K562 (cell line): Measurements from ENCODE around the gene WHAMM. TPM values are rescaled to one million over a fixed set of nuclear protein-coding genes. Genes with fewer than 3 reads are reported as not detected.

Source experiments
- ATF1 ChIP-seq, 2 experiments: fragments of 450-650 bp in 1 of 2; IDR thresholded peaks; 2 replicates each; pipeline ENCODE4 v1.6.1; 2016; ENCODE audit warnings: missing compliant biosample characterization in 1 of 2, missing genetic modification characterization in 1 of 2
- ETS2 ChIP-seq: IDR thresholded peaks from 2 replicates; pipeline ENCODE4 v1.6.1; 2016; ENCODE audit warnings: borderline replicate concordance, missing genetic modification characterization, mild to moderate bottlenecking, moderate library complexity, missing compliant biosample characterization; ENCODE audit not compliant: poor library complexity, severe bottlenecking
- FOXK2 ChIP-seq, 2 experiments: fragments of 450-650 bp; IDR thresholded peaks in 1 of 2; conservative IDR thresholded peaks in 1 of 2; 2 replicates each; pipeline ENCODE4 v1.6.1; 2016; ENCODE audit warnings: low read depth in 2 of 2, mild to moderate bottlenecking in 1 of 2
- HDAC2 ChIP-seq: fragments of 450-650 bp; IDR thresholded peaks from 2 replicates; pipeline ENCODE4 v1.6.1; 2016; ENCODE audit warnings: mild to moderate bottlenecking
- MEF2A ChIP-seq: IDR thresholded peaks from 2 replicates; pipeline ENCODE4 v1.6.1; 2011; ENCODE audit warnings: low read depth, mild to moderate bottlenecking, low read length, moderate library complexity; ENCODE audit not compliant: control insufficient read depth
- MYBL2 ChIP-seq, 2 experiments: fragments of 450-650 bp in 1 of 2; sonication (generic) in 1 of 2; formaldehyde crosslinking in 1 of 2; IDR thresholded peaks; 2 replicates each; pipeline versions ENCODE4 v1.6.1 to v1.8.1; 2017 to 2022; ENCODE audit warnings: borderline replicate concordance in 1 of 2, inconsistent platforms in 1 of 2, low read depth in 1 of 2, mild to moderate bottlenecking in 1 of 2, missing genetic modification reagents in 1 of 2, moderate library complexity in 1 of 2
- NCOA4 ChIP-seq: fragments of 450-650 bp; IDR thresholded peaks from 2 replicates; pipeline ENCODE4 v1.6.1; 2018; ENCODE audit warnings: mild to moderate bottlenecking; ENCODE audit not compliant: partially characterized antibody
- RAD21 ChIP-seq, 2 experiments: fragments of 250-450 bp in 1 of 2; fragments of 450-650 bp in 1 of 2; sonication (Bioruptor Pico) in 1 of 2; formaldehyde crosslinking in 1 of 2; IDR thresholded peaks in 1 of 2; conservative IDR thresholded peaks in 1 of 2; 2 replicates each; pipeline versions ENCODE4 v1.4.0 to v1.8.0; 2020 to 2022; ENCODE audit warnings: mild to moderate bottlenecking in 2 of 2, moderate library complexity in 1 of 2
- RBFOX2 ChIP-seq: fragments of 200-400 bp; formaldehyde crosslinking; IDR thresholded peaks from 2 replicates; pipeline ENCODE4 v1.6.1; 2017; ENCODE audit warnings: low read depth, mild to moderate bottlenecking, low read length, moderate library complexity
- RBM22 ChIP-seq: fragments of 200-400 bp; formaldehyde crosslinking; IDR thresholded peaks from 2 replicates; pipeline ENCODE4 v1.6.1; 2018; ENCODE audit warnings: low read length, low read depth; ENCODE audit not compliant: poor library complexity, severe bottlenecking
- ZKSCAN8 ChIP-seq: fragments of 200-800 bp; sonication (Bioruptor generic); IDR thresholded peaks from 2 replicates; pipeline ENCODE4 v1.6.1; 2016; ENCODE audit warnings: missing genetic modification characterization, missing compliant biosample characterization
- polyA plus RNA-seq, 8 experiments: library from polyadenylated mRNA; depleted of rRNA in 4 of 8; stranded (reverse) in 5 of 8; unstranded in 3 of 8; fragments of >200 nt; fragmentation: Nextera tagmentation in 2 of 8; fragmentation: Illumina TruSeq in 1 of 8; extraction: Ambion mirVana in 2 of 8; extraction: Trizol in 1 of 8; gene quantifications; 2 replicates each; pipeline versions ENCODE4 v1.2.1 to v1.2.3, GENCODE V29; 2011 to 2014; ENCODE audit warnings: inconsistent platforms in 1 of 8, missing spikeins in 1 of 8
- total RNA-seq, 7 experiments: library from RNA; depleted of rRNA in 6 of 7; stranded (reverse); fragments of >200 nt in 6 of 7; fragmentation: Illumina TruSeq in 2 of 7; extraction: Trizol in 2 of 7; gene quantifications; 2 replicates each; pipeline versions ENCODE4 v1.2.1 to v1.2.3, GENCODE V29; 2011 to 2021; ENCODE audit warnings: low replicate concordance in 1 of 7
- TF ChIP-seq, protein P1 (sequence below): fragments of 250-450 bp; sonication (Bioruptor Pico); IDR thresholded peaks from 2 replicates; pipeline ENCODE4 v1.8.0; 2022; ENCODE audit warnings: inconsistent platforms
- TF ChIP-seq, protein P2 (sequence below), 2 experiments: fragments of 450-650 bp in 1 of 2; sonication (generic) in 1 of 2; formaldehyde crosslinking in 1 of 2; IDR thresholded peaks; 2 replicates each; pipeline versions ENCODE4 v1.7.1 to v1.9.0; 2016 to 2022; ENCODE audit warnings: inconsistent platforms in 1 of 2, mild to moderate bottlenecking in 1 of 2, missing genetic modification reagents in 1 of 2
- TF ChIP-seq, protein P3 (sequence below): sonication (generic); formaldehyde crosslinking; IDR thresholded peaks from 2 replicates; pipeline ENCODE4 v1.5.0; 2020; ENCODE audit warnings: missing genetic modification reagents

WHAMM gene
- total and polyA plus RNA-seq, 9 of the 15 experiments (the other 6 are each of a cell fraction or from before 2014, with no cell fraction given), result 2.0 to 4.8 (median 3.6) TPM

DNA sequence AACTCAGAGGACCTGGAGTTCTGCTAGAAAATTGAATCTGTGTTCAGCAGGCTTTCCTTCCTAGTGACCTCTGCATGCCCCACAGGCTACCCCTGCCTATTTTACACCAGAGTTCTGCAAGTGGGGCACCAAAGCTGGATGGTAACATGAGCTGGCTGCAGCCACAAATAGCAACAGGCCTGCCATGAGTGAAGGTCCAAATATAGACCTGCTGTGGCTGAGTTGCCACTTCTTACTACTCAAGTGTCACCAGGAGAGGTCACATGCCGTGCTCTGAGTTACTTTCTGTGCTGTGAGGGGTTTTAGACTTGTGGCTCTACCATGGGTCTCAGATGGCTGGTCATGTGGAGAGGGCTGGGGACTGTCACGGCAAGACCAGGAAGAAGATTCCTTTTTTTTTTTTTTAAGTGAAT lies 3.4 kb upstream of the WHAMM start, which contains the start of gene FSD2 (continued):
- TF ChIP-seq, protein P1, sequence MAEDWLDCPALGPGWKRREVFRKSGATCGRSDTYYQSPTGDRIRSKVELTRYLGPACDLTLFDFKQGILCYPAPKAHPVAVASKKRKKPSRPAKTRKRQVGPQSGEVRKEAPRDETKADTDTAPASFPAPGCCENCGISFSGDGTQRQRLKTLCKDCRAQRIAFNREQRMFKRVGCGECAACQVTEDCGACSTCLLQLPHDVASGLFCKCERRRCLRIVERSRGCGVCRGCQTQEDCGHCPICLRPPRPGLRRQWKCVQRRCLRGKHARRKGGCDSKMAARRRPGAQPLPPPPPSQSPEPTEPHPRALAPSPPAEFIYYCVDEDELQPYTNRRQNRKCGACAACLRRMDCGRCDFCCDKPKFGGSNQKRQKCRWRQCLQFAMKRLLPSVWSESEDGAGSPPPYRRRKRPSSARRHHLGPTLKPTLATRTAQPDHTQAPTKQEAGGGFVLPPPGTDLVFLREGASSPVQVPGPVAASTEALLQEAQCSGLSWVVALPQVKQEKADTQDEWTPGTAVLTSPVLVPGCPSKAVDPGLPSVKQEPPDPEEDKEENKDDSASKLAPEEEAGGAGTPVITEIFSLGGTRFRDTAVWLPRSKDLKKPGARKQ (CRISPR knock-in tag), result no peak
- TF ChIP-seq RBM22 (no peak), ZKSCAN8 (CRISPR knock-in tag) (no peak), MEF2A (peak; percentile 86), RAD21 (CRISPR knock-in tag; conservative IDR thresholded peaks at IDR 0.05 in 1 of 2, IDR thresholded peaks at IDR 0.05 in 1 of 2) (no peak), HDAC2 (no peak), ATF1 (CRISPR knock-in tag; IDR thresholded peaks at IDR 0.05) (no peak), ATF1 (tag; IDR thresholded peaks at IDR 0.05) (0 out of 2 replicates have a peak, but pooled peaks have one; percentile 11), ETS2 (tag) (no peak), NCOA4 (no peak), RBFOX2 (no peak), FOXK2 (conservative IDR thresholded peaks at IDR 0.05 in 1 of 2, IDR thresholded peaks at IDR 0.05 in 1 of 2; ENCODE audit: low read depth in 2 of 2) (0 out of 4 replicates have a peak, but pooled peaks of 1 of the 2 experiments have one; percentile 41), MYBL2 (IDR thresholded peaks at IDR 0.05; ENCODE audit: low read depth) (no peak), MYBL2 (CRISPR knock-in tag; IDR thresholded peaks at IDR 0.05; ENCODE audit: borderline replicate concordance) (no peak)
- TF ChIP-seq, protein P2, sequence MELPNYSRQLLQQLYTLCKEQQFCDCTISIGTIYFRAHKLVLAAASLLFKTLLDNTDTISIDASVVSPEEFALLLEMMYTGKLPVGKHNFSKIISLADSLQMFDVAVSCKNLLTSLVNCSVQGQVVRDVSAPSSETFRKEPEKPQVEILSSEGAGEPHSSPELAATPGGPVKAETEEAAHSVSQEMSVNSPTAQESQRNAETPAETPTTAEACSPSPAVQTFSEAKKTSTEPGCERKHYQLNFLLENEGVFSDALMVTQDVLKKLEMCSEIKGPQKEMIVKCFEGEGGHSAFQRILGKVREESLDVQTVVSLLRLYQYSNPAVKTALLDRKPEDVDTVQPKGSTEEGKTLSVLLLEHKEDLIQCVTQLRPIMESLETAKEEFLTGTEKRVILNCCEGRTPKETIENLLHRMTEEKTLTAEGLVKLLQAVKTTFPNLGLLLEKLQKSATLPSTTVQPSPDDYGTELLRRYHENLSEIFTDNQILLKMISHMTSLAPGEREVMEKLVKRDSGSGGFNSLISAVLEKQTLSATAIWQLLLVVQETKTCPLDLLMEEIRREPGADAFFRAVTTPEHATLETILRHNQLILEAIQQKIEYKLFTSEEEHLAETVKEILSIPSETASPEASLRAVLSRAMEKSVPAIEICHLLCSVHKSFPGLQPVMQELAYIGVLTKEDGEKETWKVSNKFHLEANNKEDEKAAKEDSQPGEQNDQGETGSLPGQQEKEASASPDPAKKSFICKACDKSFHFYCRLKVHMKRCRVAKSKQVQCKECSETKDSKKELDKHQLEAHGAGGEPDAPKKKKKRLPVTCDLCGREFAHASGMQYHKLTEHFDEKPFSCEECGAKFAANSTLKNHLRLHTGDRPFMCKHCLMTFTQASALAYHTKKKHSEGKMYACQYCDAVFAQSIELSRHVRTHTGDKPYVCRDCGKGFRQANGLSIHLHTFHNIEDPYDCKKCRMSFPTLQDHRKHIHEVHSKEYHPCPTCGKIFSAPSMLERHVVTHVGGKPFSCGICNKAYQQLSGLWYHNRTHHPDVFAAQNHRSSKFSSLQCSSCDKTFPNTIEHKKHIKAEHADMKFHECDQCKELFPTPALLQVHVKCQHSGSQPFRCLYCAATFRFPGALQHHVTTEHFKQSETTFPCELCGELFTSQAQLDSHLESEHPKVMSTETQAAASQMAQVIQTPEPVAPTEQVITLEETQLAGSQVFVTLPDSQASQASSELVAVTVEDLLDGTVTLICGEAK (IDR thresholded peaks at IDR 0.05), result no peak
- TF ChIP-seq, protein P2 (CRISPR knock-in tag; IDR thresholded peaks at IDR 0.05), result no peak
- TF ChIP-seq, protein P3, sequence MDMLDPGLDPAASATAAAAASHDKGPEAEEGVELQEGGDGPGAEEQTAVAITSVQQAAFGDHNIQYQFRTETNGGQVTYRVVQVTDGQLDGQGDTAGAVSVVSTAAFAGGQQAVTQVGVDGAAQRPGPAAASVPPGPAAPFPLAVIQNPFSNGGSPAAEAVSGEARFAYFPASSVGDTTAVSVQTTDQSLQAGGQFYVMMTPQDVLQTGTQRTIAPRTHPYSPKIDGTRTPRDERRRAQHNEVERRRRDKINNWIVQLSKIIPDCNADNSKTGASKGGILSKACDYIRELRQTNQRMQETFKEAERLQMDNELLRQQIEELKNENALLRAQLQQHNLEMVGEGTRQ, result peak; percentile 58
